Activated CD8-positive, alpha-beta T cell treated with anti-CD3 and anti-CD28 coated beads for 36 hours (primary cell): ENCODE results near the gene GSAP. TPM values are rescaled to one million over a fixed set of nuclear protein-coding genes. Genes with fewer than 3 reads are reported as not detected.
A peak's percentile ranks its signal among the peaks of the same experiment; 100 is the strongest.
"Not testable (repeated sequence)": the region's sequence is repeated elsewhere in the genome, so short reads cannot be mapped to it uniquely, and the experiment has no call there.

ENCODE experiments used
- ATAC-seq: fragments of 200-7000 bp; cut with Tn5 transposase; one replicate; pipeline ENCODE4 v1.10.0; 2021; ENCODE audit warnings: mild to moderate bottlenecking, moderate library complexity
- CTCF ChIA-PET: fragments of 350-600 bp; sonication (Branson Sonifier 250); formaldehyde crosslinking; loops from one replicate; lab custom pipeline; 2021; ENCODE audit warnings: antibody characterized with exemption; lab: Charles Lee
- POLR2A ChIA-PET: fragments of 350-600 bp; sonication (Branson Sonifier 250); formaldehyde crosslinking; loops from one replicate; lab custom pipeline; 2021; ENCODE audit warnings: antibody characterized with exemption; lab: Charles Lee
- DNase-seq: peaks from one replicate; pipeline ENCODE4 v3.0.0-alpha.2; 2020
- H3K27ac Mint-ChIP-seq: one replicate; pipeline ENCODE4 v1.8.0; 2021; ENCODE audit warnings: mild to moderate bottlenecking, mixed read lengths
- H3K27me3 Mint-ChIP-seq: one replicate; pipeline ENCODE4 v1.8.0; 2021; ENCODE audit warnings: mixed read lengths
- H3K36me3 Mint-ChIP-seq: one replicate; pipeline ENCODE4 v1.8.0; 2021; ENCODE audit warnings: low read depth, mixed read lengths
- H3K4me1 Mint-ChIP-seq: one replicate; pipeline ENCODE4 v1.8.0; 2021; ENCODE audit warnings: low read depth, mixed read lengths
- H3K4me3 Mint-ChIP-seq: one replicate; pipeline ENCODE4 v1.8.0; 2021; ENCODE audit warnings: mild to moderate bottlenecking, moderate library complexity, mixed read lengths
- H3K9me3 Mint-ChIP-seq: one replicate; pipeline ENCODE4 v1.8.0; 2021; ENCODE audit warnings: mixed read lengths
- CTCF ChIP-seq: fragments of 200-600 bp; IDR thresholded peaks from one replicate; pipeline ENCODE4 v1.8.0; 2022; ENCODE audit warnings: antibody characterized with exemption, mild to moderate bottlenecking
- intact Hi-C: fragments of 100-400 bp; cut with micrococcal nuclease; formaldehyde crosslinking; loops from one replicate; pipeline ENCODE4 v1.10.0; 2022
- total RNA-seq, 2 experiments: library from RNA; stranded (reverse); gene quantifications; one replicate each; pipeline ENCODE4 v1.2.3, GENCODE V29; 2021

GSAP gene
- total RNA-seq, 2 experiments from 2014 or later: 1.9 to 3.0 TPM

- H3K4me1 Mint-ChIP-seq: peaks cover 58% of the 10 kb centered on the region
- H3K4me3 Mint-ChIP-seq: peak overlapping the region; percentile 39
- ChIA-PET CTCF (interaction anchor here (2.6 kb wide), 1 partner anchor 19 kb away, joined by 9 read pairs; no protein-coding TSS in a partner anchor), POLR2A (interaction anchor here (0.6 to 1.2 kb wide), 2 partner anchors 12 to 37 kb away, joined by 3 read pairs; no protein-coding TSS in a partner anchor)
- intact Hi-C loops: loop anchor here (10.0 kb wide), 1 partner anchor 113 kb away; no protein-coding TSS in a partner anchor
- H3K9me3 Mint-ChIP-seq: no peaks in the 10 kb centered on the region
- no peaks in the 10 kb centered on the region for H3K36me3 Mint-ChIP-seq
- H3K27ac Mint-ChIP-seq: peak overlapping the region; percentile 87
- H3K27me3 Mint-ChIP-seq: no peaks in the 10 kb centered on the region
- no peak for TF ChIP-seq CTCF
- DNase-seq: peak; percentile 72
- peak; percentile 87 for ATAC-seq
These were observed 64.6 kb downstream of the GSAP start for GRCh38 chr7:77351539-77352004.

GRCh38 chr7:77349141-77349540, 67.0 kb downstream of the GSAP start:
- Mint-ChIP-seq H3K4me3 (no peak overlapping the region), H3K9me3 (no peaks in the 10 kb centered on the region), H3K27me3 (no peaks in the 10 kb centered on the region), H3K36me3 (no peaks in the 10 kb centered on the region), H3K27ac (no peak overlapping the region), H3K4me1 (peaks cover 41% of the 10 kb centered on the region)
- CTCF ChIA-PET: interaction anchor here (0.6 to 1.9 kb wide), 3 partner anchors 17 to 302 kb away, joined by 3 to 6 read pairs (median 3); no protein-coding TSS in a partner anchor
- intact Hi-C loops: no loop called here
- no peak for TF ChIP-seq CTCF
- no peak for DNase-seq
- no peak for ATAC-seq
- POLR2A ChIA-PET: no interaction called here

GRCh38 chr7:77348371-77348813, 67.8 kb downstream of the GSAP start:
- no peak overlapping the region for H3K27ac Mint-ChIP-seq
- H3K9me3 Mint-ChIP-seq: no peaks in the 10 kb centered on the region
- no peak overlapping the region for H3K4me3 Mint-ChIP-seq
- POLR2A ChIA-PET: no interaction called here
- no peak for ATAC-seq
- H3K36me3 Mint-ChIP-seq: no peaks in the 10 kb centered on the region
- H3K27me3 Mint-ChIP-seq: no peaks in the 10 kb centered on the region
- peaks cover 34% of the 10 kb centered on the region for H3K4me1 Mint-ChIP-seq
- intact Hi-C loops: no loop called here
- CTCF ChIA-PET: interaction anchor here (0.6 to 1.9 kb wide), 4 partner anchors 16 to 303 kb away, joined by 3 to 6 read pairs (median 3); no protein-coding TSS in a partner anchor
- TF ChIP-seq CTCF: no peak
- no peak for DNase-seq

GRCh38 chr7:77346441-77346840, 69.7 kb downstream of the GSAP start:
- no peak for DNase-seq
- TF ChIP-seq CTCF: no peak
- Mint-ChIP-seq H3K27ac (no peak overlapping the region), H3K4me3 (no peak overlapping the region), H3K9me3 (no peaks in the 10 kb centered on the region), H3K36me3 (no peaks in the 10 kb centered on the region), H3K4me1 (peaks cover 16% of the 10 kb centered on the region), H3K27me3 (no peaks in the 10 kb centered on the region)
- CTCF ChIA-PET: interaction anchor here (1.0 kb wide), 1 partner anchor 11 kb away, joined by 3 read pairs; no protein-coding TSS in a partner anchor
- intact Hi-C loops: no loop called here
- no peak for ATAC-seq
- POLR2A ChIA-PET: interaction anchor here (0.6 kb wide), 1 partner anchor 112 kb away, joined by 3 read pairs; no protein-coding TSS in a partner anchor

GRCh38 chr7:77345426-77345825, 70.7 kb downstream of the GSAP start:
- intact Hi-C loops, POLR2A ChIA-PET, H3K9me3 Mint-ChIP-seq, ATAC-seq, DNase-seq, H3K27ac Mint-ChIP-seq, H3K4me3 Mint-ChIP-seq, H3K27me3 Mint-ChIP-seq, H3K36me3 Mint-ChIP-seq, CTCF ChIA-PET: not testable (repeated sequence)
- peaks cover 13% of the 10 kb centered on the region for H3K4me1 Mint-ChIP-seq
